GM19023 (cell line): ENCODE measurements around the gene C1QA.

Experiments
- ATAC-seq: cut with Tn5 transposase; IDR thresholded peaks from one replicate; pipeline ENCODE4 v1.9.1; 2021; ENCODE audit warnings: mild to moderate bottlenecking, moderate library complexity; ENCODE audit not compliant: unreplicated experiment

Gene C1QA

GRCh38 chr1:22612671-22613571, 23.5 kb upstream of the C1QA start:
- ATAC-seq: no peak

GRCh38 chr1:22613572-22613918, 22.9 kb upstream of the C1QA start:
- no peak for ATAC-seq

- no peak for ATAC-seq
These were observed 22.5 kb upstream of the C1QA start for GRCh38 chr1:22613951-22614350.

GRCh38 chr1:22615886-22616285, 20.5 kb upstream of the C1QA start:
- no peak for ATAC-seq

GRCh38 chr1:22616571-22616970, 19.9 kb upstream of the C1QA start:
- ATAC-seq: no peak

GRCh38 chr1:22618056-22618455, 18.4 kb upstream of the C1QA start:
- no peak for ATAC-seq

GRCh38 chr1:22619252-22619651, 17.2 kb upstream of the C1QA start:
- no peak for ATAC-seq

- ATAC-seq: no peak
These were observed 16.6 kb upstream of the C1QA start for GRCh38 chr1:22619798-22620197.

GRCh38 chr1:22621761-22622160, 14.7 kb upstream of the C1QA start:
- ATAC-seq: no peak

GRCh38 chr1:22625262-22625925, 11.0 kb upstream of the C1QA start:
- no peak for ATAC-seq

- no peak for ATAC-seq
These were observed 9.9 kb upstream of the C1QA start for GRCh38 chr1:22626237-22627157.

GRCh38 chr1:22627331-22627730, 9.1 kb upstream of the C1QA start:
- ATAC-seq: no peak

GRCh38 chr1:22628698-22629444, 7.6 kb upstream of the C1QA start:
- no peak for ATAC-seq

GRCh38 chr1:22629886-22630285, 6.5 kb upstream of the C1QA start:
- ATAC-seq: no peak

- ATAC-seq: no peak
These were observed 2.5 kb upstream of the C1QA start for GRCh38 chr1:22633697-22634463.

GRCh38 chr1:22635436-22635835, 992 bp upstream of the C1QA start:
- ATAC-seq: no peak

GRCh38 chr1:22636927-22637326, 499 bp downstream of the C1QA start:
- no peak for ATAC-seq

- ATAC-seq: no peak
These were observed 1.5 kb downstream of the C1QA start for GRCh38 chr1:22637907-22638445.

GRCh38 chr1:22638476-22639234, 2.2 kb downstream of the C1QA start:
- no peak for ATAC-seq
